Measurements from ENCODE around the gene CKAP2L.

Gene CKAP2L

DNA sequence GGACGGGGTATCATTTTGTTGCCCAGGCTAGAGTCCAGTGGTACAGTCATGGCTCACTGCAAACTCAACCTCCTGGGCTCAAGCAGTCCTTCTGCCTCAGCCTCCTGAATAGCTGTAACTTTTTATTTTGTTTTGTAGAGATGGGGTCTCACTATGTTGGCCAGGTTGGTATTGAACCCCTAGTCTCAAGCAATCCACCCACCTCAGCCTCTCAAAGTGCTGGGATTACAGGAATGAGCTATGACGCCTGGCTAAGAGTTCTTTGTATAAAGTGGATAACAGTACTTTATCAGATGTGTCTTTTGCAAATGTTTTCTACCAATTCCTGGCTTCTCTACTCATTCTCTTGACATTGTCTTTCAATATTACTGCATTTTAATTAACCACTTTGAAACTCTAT lies 60.7 kb downstream of the CKAP2L start:
- DNase-seq: no peak

DNA sequence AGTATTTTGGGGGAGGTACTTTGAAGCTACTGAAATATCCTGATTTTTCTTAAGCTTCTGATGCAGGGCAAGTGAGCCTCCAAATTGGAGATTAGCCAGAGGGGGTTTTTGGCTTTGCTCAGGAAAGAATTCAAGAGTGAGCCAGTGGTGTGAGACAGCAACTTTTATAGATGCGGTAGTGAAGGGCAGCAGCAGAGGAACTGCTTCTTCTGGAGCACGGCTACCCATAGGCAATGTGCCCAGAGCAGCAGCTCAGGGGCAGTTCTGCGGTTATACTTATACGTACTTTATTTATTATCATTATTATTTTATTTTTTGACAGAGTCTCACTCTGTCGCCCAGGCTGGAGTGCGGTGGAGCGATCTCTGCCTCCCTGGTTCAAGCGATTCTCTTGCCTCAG lies 63.4 kb downstream of the CKAP2L start:
- DNase-seq: peak; percentile 28

DNA sequence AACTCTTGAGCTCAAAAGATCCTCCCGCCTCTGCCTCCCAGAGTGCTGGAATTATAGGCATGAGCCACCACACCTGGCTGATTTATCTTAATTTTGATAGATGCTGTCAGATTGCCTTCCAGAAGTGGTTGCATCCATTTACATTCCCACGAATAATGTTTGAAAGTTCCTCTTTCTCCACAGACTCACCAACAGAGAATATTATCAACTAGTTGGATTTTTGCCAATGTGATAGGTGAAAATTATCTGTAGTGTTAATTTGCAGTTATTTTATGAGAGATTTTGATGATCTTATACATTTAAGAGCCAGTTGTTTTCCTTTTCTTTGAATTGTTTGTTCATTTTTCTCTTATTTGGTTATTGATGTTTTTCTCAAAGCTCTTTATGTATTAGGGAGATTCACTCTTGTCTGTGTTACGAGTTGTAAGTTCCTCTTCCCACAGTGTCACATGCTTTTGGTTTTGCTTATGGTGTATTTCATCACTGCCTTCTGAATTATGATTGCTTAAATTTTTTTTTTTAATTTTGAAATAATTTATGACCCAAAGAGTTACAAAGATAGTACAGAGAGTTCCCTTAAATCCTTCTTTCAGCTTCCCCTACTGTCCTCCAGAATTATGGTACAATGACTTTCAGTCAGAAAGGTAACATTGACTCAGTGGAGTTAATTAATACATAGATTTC lies 64.3 kb downstream of the CKAP2L start:
- no peak for DNase-seq

DNA sequence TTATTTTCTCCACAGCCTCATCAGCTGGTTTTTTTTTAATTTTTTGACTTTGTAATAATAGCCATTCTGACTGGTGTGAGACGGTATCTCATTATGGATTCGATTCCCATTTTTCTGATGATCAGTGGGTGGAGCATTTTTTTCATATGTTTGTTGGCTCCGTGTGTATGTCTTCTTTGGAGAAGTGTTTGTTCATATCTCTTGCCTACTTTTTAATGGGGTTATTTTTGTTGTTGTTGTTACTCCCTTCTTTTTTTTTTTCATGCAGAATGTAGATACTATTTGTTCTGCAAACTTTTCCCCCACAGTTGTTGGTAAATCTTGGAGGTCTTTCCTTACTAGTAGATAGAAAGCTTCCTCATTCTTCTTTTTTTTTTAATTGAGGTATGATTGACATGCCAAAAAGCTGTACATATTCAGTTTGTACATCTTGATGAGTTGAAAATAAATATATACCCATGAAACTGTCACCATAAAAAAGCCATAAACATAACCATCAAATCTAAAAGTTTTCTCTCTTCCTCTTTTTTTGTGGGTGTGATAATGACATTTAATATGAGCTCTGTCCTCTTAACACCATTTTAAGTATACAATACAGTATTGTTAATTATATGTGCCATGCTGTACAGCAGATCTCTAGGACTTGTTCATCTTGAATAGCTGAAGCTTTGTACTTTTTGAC lies 65.4 kb downstream of the CKAP2L start:
- DNase-seq: no peak

DNA sequence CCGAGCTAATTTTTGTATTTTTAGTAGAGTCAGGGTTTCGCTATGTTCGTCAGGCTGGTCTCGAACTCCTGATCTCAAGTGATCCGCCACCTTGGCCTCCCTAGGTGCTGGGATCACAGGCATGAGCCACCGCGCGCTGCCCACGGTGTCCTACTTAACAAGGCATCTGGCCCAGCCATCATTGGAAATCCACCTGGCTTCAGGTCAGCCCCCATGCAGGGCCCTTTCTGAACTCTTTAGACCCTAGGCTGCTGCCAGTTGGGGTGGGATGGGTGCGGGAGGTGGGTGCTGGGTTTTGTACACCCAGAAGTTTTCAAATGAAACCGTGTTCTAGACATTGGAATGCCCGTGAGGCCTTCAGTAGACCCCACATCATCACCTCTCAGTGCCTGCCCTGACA lies 70.2 kb downstream of the CKAP2L start:
- DNase-seq: no peak

DNA sequence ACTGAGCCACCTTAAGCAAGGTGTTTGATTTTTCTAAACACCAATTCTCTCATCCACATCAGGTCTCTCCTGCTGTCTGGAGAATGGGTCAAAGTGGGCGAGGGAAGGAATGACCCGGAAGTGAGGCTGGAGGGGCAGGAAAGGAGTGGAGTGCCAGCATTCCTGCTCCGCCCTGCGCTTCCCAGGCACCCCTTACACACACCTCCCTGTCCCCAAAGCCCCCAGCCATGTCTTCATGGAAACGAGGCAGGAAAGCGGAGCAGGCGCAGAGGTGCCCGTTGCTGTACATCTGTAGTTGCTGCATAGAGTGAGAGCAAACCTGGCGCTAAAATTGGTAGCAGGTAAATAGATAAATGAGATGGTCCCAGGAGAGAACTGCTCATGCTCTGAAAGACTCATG lies 70.8 kb downstream of the CKAP2L start:
- no peak for DNase-seq

DNA sequence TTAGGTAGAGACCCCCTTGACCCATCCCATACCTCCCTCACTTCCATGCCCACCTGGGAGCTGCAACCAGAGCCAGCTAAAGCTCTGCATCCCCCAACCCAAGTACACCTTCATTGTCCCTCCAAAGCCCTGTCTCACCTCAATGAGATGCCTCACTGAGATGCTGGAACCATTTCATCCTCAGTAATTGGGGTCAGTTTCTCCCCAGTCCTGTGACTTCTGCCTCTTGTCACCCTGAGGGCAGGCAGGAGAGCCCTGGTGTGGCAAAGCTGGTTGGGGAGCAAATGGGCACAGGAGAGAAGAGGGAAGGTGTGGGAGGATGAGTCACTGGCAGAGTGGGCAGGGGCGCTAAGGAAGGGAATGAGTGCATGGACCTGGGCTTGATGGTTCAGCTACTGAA lies 71.5 kb downstream of the CKAP2L start:
- no peak for DNase-seq

DNA sequence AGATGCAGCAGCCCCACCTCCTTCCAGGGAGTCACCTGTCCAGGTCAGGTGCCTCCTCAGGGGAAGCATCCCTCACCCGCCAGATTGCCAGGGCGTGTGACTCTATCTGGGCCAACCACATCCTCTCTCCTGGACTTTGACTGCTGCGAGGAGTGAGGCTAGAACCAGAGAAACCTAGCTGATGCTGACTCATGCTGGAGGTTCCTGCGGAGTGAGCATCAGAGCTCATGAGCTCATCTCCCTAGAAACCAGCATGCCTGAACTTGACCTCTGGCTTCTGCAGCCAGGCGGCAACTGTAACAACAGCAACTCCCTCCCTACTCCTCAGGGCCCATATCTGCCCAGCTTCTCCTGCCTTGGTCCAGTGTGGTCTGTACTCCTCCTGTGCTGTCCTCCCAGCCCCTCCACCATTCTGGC lies 71.9 kb downstream of the CKAP2L start:
- DNase-seq: no peak

DNA sequence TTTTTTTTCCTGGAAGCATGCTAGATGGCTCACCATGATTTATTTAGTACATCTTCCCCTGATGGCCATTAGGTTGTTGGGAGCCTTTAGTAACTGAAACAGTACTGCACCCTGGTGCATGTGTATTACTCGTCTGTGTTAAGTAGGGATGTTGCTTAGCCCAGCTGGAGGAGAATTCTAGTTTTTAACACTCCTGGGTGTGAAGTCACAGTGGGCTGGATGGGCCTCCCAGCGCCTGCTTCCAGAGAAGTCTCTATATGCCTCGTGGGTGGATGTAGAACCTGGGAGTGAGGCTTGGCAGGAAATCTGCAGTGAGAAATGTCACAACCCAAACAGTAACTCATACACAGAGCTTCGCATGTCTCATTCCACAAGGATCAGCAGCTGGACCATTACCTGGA lies 72.5 kb downstream of the CKAP2L start:
- no peak for DNase-seq

DNA sequence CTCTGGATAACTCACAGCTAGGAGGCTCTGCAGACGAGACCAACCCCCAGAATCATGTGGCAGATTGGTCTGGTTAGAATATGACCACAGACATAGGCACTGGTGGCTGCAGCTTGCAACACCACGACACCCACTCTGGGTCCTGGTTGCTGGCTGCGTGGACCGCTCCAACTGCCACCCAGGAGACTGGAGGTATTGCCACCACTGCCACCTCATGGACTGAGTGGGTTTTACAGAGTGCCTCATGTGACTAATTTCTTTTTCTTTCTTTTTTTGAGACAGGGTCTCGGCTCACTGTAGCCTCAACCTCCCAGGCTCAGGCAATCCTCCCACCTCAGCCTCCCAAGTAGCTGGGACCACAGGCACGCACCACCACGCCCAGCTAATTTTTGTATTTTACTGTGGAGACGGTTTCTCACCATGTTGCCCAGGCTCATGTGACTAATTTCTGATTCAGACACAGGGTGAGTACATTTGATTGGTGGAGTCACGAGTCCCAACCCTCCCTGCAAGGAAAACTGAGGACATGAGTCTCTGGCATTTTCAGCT lies 73.5 kb downstream of the CKAP2L start:
- DNase-seq: no peak

DNA sequence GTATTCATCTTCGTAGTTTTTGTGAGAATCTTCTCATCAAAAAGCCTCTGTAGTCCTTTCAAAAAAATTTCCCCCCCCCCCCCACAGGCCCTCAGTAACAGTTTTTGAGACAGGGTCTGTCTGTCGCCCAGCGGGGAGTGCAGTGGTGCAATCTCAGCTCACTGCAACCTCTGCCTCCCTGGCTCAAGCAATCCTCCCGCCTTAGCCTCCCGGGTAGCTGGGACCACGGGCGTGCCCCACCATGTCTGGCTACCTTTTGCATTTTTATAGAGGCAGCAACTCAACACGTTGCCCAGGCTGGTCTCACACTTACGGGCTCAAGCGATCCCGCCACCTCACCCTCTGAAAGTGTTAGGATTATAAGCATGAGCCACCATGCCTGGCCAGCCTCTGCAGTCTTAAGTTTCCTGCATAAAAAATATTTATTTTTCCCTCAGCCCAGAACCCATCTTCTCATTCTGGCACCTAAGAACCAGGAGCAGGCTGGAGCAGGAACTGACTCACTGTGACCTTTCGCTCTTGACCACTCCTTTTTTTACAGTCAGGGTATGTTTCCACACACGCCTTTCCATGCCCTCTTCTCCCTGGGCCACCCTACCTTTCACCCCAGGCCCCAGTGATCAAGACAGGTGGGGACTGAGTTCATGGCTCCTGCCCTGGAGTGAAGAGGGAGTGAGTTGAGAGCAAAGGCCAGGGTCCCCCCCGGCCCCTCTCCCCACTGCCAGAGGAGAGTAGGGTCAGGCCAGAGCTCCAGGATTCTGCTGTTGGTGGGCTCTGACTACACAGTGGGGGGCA lies 76.1 kb downstream of the CKAP2L start:
- DNase-seq: no peak

DNA sequence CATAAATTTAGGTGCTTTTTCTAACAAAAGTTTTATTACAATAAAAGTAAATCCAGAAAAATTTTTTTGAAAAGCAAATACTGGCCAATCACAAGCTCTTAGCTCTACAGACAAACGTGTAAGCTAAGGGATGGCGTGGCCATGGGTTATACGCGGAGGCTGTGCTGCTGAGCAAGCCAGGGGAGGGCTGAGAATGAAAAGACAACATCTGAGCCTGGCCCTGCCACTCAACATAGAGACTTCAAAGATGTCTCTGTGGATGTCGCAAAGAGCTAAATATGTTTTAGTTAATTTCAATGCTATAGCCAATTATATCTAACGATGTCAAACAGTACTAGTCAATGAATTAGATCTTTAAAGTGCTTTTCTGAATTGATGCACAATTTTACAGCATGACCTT lies 76.9 kb downstream of the CKAP2L start:
- no peak for DNase-seq

Data from right forelimb (tissue), 1 donor.